A673 (cell line): ENCODE measurements around the gene USP40.

ENCODE experiments used
- CTCF ChIP-seq: fragments of 300-800, 200-600 bp; sonication (generic); conservative IDR thresholded peaks from 2 replicates; pipeline ENCODE4 v1.5.1; 2017; ENCODE audit warnings: low read depth, mild to moderate bottlenecking, antibody characterized with exemption, low read length, moderate library complexity, mixed read lengths
- EZH2 ChIP-seq: fragments of 200-600 bp; sonication (generic); IDR thresholded peaks from 2 replicates; pipeline ENCODE4 v1.6.1; 2017; ENCODE audit warnings: borderline replicate concordance, low read depth, mild to moderate bottlenecking, mixed read lengths, antibody characterized with exemption, low read length; ENCODE audit not compliant: poor library complexity, severe bottlenecking

GRCh38 chr2:233462202-233462785 is 104.3 kb downstream of the USP40 start:
- TF ChIP-seq CTCF (no peak), EZH2 (no peak)
